ENCODE results near the gene PMF1. TPM values are rescaled to one million over a fixed set of nuclear protein-coding genes. Genes with fewer than 3 reads are reported as not detected.
"Not testable (repeated sequence)": the region's sequence is repeated elsewhere in the genome, so short reads cannot be mapped to it uniquely, and the experiment has no call there.

PMF1 gene
- total RNA-seq, 1 donor from 2014 or later = 64.8 TPM

GRCh38 chr1:156193488-156194299 is 19.1 kb upstream of the PMF1 start, which contains the start of gene SLC25A44:
SLC25A44 (plus strand) TSS chr1:156194104; CDS start chr1:156199848, 5,744 bp downstream.
- peak; percentile 96 for DNase-seq
- intact Hi-C loops (cut with DNase I) = loop anchor here (10.0 kb wide), 1 partner anchor 49 kb away; no protein-coding TSS in a partner anchor
- ATAC-seq (ENCODE audit: poor library complexity) = peak; percentile 99

- DNase-seq = no peak
- intact Hi-C loops (cut with DNase I) = loop anchor here (10.0 kb wide), 1 partner anchor 49 kb away; no protein-coding TSS in a partner anchor
- ATAC-seq (ENCODE audit: poor library complexity) = peak; percentile 6
Observed at GRCh38 chr1:156194300-156194652, 18.5 kb upstream of the PMF1 start.

DNA sequence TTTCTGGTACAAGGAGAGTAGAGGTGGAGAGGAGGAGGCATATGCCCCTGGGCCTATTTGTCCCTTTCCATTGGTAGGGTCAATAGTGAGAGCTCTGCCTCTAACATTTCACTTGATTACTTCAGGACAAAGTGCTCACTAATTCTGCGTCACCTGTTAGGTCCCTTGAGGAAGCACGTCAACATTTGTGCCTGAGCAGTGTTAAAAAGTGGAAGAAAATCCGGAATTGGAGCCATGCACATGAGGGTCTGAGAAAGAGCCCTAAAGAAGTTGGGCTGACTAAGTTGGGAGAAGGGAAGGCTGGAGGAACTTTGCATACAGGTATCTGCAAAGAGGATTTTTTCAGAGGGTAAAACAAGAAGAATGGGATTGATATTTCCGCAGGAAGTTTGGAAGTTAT is 17.0 kb upstream of the PMF1 start:
- intact Hi-C loops (cut with DNase I) = loop anchor here (10.0 kb wide), 1 partner anchor 51 kb away; no protein-coding TSS in a partner anchor
- ATAC-seq (ENCODE audit: poor library complexity) (no peak), DNase-seq (no peak)

DNA sequence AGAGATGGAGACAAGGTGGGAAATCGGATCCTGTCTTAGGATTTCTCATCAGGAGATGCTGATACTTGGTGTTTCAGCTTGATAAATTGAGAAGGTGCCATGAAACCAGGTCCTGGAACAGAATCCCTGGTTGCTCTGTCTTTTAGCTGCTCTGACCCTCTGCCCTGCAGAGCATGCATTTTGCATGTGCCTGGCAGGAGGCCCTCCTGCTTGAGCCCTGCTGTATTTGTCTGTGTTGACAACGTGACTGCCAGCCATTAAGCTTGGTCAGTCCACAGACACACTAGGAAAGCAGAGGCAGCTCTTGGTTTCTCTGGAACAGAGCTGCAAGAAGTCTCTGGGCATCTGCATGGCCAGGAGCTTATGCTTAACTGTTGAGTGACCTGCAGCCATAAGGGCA is 16.4 kb upstream of the PMF1 start:
- intact Hi-C loops (cut with DNase I) = loop anchor here (10.0 kb wide), 1 partner anchor 52 kb away; no protein-coding TSS in a partner anchor
- DNase-seq = no peak
- ATAC-seq (ENCODE audit: poor library complexity) = no peak

GRCh38 chr1:156198831-156199349 is 13.9 kb upstream of the PMF1 start:
- intact Hi-C loops (cut with DNase I) = loop anchor here (10.0 kb wide), 1 partner anchor 54 kb away; no protein-coding TSS in a partner anchor
- ATAC-seq (ENCODE audit: poor library complexity) = no peak
- DNase-seq = no peak

DNA sequence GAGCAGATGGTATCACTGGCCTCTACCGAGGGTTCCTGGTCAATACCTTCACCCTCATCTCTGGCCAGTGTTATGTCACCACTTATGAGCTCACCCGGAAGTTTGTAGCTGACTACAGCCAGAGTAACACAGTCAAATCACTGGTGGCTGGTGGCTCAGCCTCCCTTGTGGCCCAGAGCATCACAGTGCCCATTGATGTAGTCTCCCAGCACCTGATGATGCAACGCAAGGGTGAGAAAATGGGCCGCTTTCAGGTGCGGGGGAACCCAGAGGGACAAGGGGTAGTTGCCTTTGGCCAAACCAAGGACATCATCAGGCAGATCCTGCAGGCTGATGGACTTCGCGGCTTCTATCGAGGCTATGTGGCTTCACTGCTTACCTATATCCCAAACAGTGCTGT is 12.8 kb upstream of the PMF1 start:
- intact Hi-C loops (cut with DNase I) = no loop called here
- DNase-seq = no peak
- no peak for ATAC-seq (ENCODE audit: poor library complexity)

DNA sequence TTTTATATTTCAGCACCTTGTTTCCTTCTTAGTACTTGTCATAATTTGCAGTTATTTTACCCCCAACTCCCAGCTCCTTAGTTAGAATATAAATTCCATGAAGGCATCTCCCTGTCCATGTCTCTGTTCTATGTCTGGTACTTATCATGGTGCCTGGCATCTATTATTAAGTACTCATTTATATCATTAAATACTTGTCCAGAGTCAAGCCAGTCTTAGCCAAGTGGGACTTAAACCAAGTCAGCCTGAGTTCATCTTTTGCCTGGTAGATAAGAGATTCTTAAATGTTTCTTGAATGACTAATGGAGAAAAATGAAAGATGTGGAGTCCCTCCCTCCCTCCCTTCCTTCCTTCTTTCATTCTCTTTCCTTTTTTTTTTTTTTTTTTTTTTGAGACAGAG is 9.5 kb upstream of the PMF1 start:
- intact Hi-C loops (cut with DNase I) = no loop called here
- ATAC-seq (ENCODE audit: poor library complexity) (peak; percentile 78), DNase-seq (no peak)

GRCh38 chr1:156204686-156205085 is 8.1 kb upstream of the PMF1 start:
- no peak for ATAC-seq (ENCODE audit: poor library complexity)
- no peak for DNase-seq
- intact Hi-C loops (cut with DNase I) = no loop called here

DNA sequence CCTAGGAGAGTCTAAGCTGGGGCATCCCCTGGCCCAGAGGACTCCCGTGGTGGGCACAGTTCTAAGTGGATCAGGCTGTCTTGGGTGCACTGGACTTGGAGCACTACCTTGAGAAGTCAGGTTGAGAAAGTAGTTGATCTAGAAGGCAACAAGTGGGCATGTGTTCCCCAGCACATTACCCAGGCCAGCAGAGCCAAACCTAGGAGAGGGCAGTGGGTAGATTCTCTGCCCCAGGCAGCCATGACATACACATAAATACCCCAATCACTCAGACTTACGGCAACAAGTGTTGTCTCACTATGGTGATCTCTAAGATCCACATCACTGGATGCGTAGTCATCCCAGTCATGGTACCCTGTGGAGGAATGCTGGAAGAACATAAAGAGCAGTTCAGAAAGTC is 1.6 kb upstream of the PMF1 start:
- DNase-seq = no peak
- ATAC-seq (ENCODE audit: poor library complexity) = no peak
- intact Hi-C loops (cut with DNase I) = no loop called here

DNA sequence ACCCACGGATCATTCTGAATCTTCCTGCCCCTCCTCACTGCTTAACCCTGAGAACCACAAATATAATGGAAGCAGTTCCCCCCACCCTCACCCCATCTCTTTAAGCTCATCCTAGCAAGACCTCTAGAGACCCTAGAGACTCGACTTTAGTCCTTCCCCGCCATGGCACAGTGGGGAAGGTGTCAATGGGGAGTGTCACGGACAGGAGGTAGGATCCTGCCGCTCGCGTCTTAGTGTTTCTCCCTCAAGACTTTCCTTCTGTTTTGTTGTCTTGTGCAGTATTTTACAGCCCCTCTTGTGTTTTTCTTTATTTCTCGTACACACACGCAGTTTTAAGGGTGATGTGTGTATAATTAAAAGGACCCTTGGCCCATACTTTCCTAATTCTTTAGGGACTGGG is 677 bp upstream of the PMF1 start:
- no peak for DNase-seq
- intact Hi-C loops (cut with DNase I) = no loop called here
- no peak for ATAC-seq (ENCODE audit: poor library complexity)

GRCh38 chr1:156213644-156213966 is 798 bp downstream of the PMF1 start:
- DNase-seq (no peak), ATAC-seq (ENCODE audit: poor library complexity) (no peak)
- intact Hi-C loops (cut with DNase I) = no loop called here

DNA sequence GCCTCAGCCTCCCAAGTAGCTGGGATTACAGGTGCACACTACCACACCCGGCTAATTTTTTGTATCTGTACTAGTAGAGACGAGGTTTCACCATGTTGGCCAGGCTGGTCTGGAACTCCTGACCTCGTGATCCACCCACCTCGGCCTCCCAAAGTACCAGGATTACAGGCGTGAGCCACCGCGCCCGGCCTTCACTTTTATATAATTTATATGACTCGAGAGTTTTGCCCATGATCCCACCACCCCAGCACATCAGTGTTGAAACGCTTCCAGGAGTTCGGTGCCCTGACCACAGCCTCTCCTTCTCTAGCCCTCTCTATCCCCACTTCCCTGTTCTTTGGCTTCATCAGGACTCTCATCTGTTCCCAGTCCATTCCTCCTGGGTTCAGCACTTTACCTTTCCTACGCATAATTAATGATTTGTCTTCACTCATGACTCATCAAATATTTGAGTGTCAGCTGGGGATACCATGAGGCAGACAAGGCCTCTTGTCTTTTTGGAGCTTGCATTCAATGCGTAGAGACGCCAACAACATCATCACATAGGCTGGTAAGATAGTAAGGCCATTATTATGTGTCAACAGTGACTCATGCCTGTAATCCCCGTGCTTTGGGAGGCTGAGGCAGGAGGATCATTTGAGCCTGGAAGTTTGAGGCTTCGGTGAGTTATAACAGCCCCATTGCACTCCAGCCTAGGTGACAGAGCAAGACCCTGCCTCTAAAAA is 1.4 kb downstream of the PMF1 start:
- DNase-seq = no peak
- no peak for ATAC-seq (ENCODE audit: poor library complexity)
- intact Hi-C loops (cut with DNase I) = no loop called here

DNA sequence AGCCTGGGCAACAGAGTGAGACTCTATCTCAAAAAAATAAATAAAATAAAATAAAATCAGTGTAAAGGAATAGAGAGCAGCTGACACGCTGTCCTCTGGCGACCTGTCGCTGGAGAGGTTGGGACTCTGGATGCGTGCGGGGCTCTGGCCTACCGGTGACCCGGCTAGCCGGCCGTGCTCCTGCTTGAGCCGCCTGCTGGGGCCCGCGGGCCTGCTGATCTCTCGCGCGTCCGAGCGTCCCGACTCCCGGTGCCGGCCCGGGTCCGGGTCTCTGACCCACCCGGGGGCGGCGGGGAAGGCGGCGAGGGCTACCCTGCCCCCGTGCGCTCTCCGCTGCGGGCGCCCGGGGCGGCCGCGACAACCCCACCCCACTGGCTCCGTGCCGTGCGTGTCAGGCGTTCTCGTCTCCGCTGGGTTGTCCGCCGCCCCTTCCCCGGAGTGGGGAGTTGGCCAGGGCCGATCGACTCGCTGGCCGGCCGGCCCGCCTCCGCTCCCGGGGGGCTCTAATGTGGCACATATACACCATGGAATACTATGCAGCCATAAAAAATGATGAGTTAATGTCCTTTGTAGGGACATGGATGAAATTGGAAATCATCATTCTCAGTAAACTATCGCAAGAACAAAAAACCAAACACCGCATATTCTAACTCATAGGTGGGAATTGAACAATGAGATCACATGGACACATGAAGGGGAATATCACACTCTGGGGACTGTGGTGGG is 3.7 kb downstream of the PMF1 start:
- intact Hi-C loops (cut with DNase I); DNase-seq; ATAC-seq (ENCODE audit: poor library complexity): not testable (repeated sequence)

DNA sequence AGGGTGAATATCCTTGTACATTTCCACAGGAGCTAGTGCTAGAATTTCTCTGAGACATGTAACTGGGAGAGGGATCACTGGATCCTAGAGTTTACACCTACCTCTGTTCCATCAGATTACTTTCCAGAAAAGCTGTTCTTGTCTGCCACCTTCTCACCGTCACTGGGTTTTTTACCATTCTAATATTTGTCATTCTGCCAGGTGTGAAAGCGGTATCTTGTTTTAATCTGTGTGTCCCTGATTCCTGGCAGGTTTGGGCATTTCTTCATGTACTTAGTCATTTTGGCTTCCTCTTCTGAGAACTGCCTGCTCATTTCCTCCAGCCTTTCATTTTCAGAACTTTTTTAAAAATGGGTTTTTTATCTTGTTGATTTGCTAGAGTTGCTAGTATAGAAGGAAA is 5.1 kb downstream of the PMF1 start:
- DNase-seq = no peak
- no peak for ATAC-seq (ENCODE audit: poor library complexity)
- intact Hi-C loops (cut with DNase I) = no loop called here

- no peak for ATAC-seq (ENCODE audit: poor library complexity)
- intact Hi-C loops (cut with DNase I) = loop anchor here (5.0 kb wide), 1 partner anchor 68 kb away; the partner anchor contains the start of gene SEMA4A
- DNase-seq = no peak
Observed at GRCh38 chr1:156220226-156220625, 7.4 kb downstream of the PMF1 start.

GRCh38 chr1:156221986-156222692 is 9.3 kb downstream of the PMF1 start:
- intact Hi-C loops (cut with DNase I) = loop anchor here (5.0 kb wide), 1 partner anchor 70 kb away; the partner anchor contains the start of gene SEMA4A
- DNase-seq (no peak), ATAC-seq (ENCODE audit: poor library complexity) (no peak)

GRCh38 chr1:156225677-156226014 is 12.8 kb downstream of the PMF1 start:
- DNase-seq = no peak
- no peak for ATAC-seq (ENCODE audit: poor library complexity)
- intact Hi-C loops (cut with DNase I) = loop anchor here (2.0 kb wide), 1 partner anchor 135 kb away; no protein-coding TSS in a partner anchor

DNA sequence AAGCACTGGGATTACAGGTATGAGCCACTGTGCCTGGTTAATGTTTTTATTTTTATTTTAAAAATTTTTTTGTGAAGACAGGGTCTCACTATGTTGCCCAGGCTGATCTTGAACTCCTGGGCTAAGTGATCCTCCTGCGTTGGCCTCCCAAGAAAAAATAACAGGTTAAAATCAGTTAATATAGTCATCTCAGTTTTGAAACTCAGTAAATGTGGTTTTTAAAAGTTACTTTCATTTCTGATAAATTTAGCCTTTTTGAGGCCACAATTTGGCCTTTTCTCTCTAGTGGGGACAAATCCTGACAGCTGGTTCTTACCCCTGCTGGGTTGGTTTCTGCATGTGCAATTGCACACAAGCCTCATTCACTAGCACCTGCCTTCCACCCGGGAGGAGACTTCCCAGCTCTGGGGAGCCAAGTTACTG is 13.3 kb downstream of the PMF1 start:
- intact Hi-C loops (cut with DNase I) = no loop called here
- ATAC-seq (ENCODE audit: poor library complexity) (no peak), DNase-seq (no peak)
